IMR-90 (cell line): ENCODE results near the gene PCNX2. TPM values are rescaled to one million over a fixed set of nuclear protein-coding genes. Genes with fewer than 3 reads are reported as not detected.

ENCODE experiments used
- ATAC-seq: fragments of 200-7000 bp; cut with Tn5 transposase; 2 replicates; pipeline ENCODE4 v1.9.1; 2020; ENCODE audit warnings: low read depth, mild to moderate bottlenecking, moderate library complexity
- BruUV-seq: library from RNA; stranded (reverse); fragments of 400-500 nt; replicated peaks from 2 replicates; lab custom pipeline; 2021; lab: Mats Ljungman, UMichigan
- CTCF ChIA-PET: fragments of 300-600 bp; formaldehyde crosslinking; extraction: SDS; loops from one replicate; lab custom pipeline; 2021; ENCODE audit warnings: antibody characterized with exemption; lab: Yijun Ruan, JAX
- POLR2A ChIA-PET: fragments of 300-600 bp; sonication (Branson Sonifier 250); formaldehyde crosslinking; loops from one replicate; lab custom pipeline; 2022; ENCODE audit warnings: antibody characterized with exemption; ENCODE audit not compliant: unreplicated experiment; lab: Charles Lee
- DNase-seq: peaks from one replicate; pipeline ENCODE4 v3.0.0; 2013
- H2AFZ ChIP-seq: replicated peaks from 2 replicates; pipeline ENCODE3; 2013; ENCODE audit warnings: low read length, mild to moderate bottlenecking; ENCODE audit not compliant: poor library complexity
- H2AK5ac ChIP-seq: 2 replicates; pipeline ENCODE4 v1.6.1; 2013; ENCODE audit warnings: low read depth, low read length, inconsistent platforms
- H2AK9ac ChIP-seq: replicated peaks from 2 replicates; pipeline ENCODE3; 2013; ENCODE audit warnings: mild to moderate bottlenecking, low read depth, low read length, moderate library complexity; ENCODE audit not compliant: poor library complexity
- H2BK120ac ChIP-seq: 2 replicates; pipeline ENCODE4 v1.6.1; 2013; ENCODE audit warnings: low read depth, low read length, inconsistent platforms
- H2BK15ac ChIP-seq: 3 replicates; pipeline ENCODE4 v1.6.1; 2013; ENCODE audit warnings: low read depth, low read length, inconsistent platforms
- H2BK20ac ChIP-seq: 2 replicates; pipeline ENCODE4 v1.6.1; 2013; ENCODE audit warnings: low read depth, mild to moderate bottlenecking, inconsistent platforms, low read length, moderate library complexity
- H2BK5ac ChIP-seq: 2 replicates; pipeline ENCODE4 v1.6.1; 2013; ENCODE audit warnings: mild to moderate bottlenecking, low read depth, low read length, inconsistent platforms; ENCODE audit not compliant: poor library complexity, severe bottlenecking
- H3K14ac ChIP-seq: replicated peaks from 2 replicates; pipeline ENCODE4 v1.6.1; 2013; ENCODE audit warnings: low read depth, low read length, inconsistent platforms
- H3K18ac ChIP-seq: 2 replicates; pipeline ENCODE4 v1.6.1; 2013; ENCODE audit warnings: low read depth, low read length, control low read depth
- H3K23ac ChIP-seq: 2 replicates; pipeline ENCODE4 v1.6.1; 2013; ENCODE audit warnings: low read depth, low read length, inconsistent platforms
- H3K27ac ChIP-seq: 2 replicates; pipeline ENCODE4 v1.5.1; 2013; ENCODE audit warnings: mild to moderate bottlenecking, control low read depth, low read length; ENCODE audit not compliant: insufficient read depth
- H3K27me3 ChIP-seq: 2 replicates; pipeline ENCODE4 v1.6.1; 2013; ENCODE audit warnings: low read length; ENCODE audit not compliant: control insufficient read depth, insufficient read depth
- H3K36me3 ChIP-seq: 2 replicates; pipeline ENCODE4 v1.6.1; 2013; ENCODE audit warnings: low read length, mixed read lengths; ENCODE audit not compliant: control insufficient read depth, insufficient read depth
- H3K4ac ChIP-seq: 2 replicates; pipeline ENCODE4 v1.6.1; 2013; ENCODE audit warnings: low read depth, low read length, inconsistent platforms
- H3K4me1 ChIP-seq: 2 replicates; pipeline ENCODE4 v1.6.1; 2013; ENCODE audit warnings: low read length, mixed read lengths; ENCODE audit not compliant: control insufficient read depth, insufficient read depth
- H3K4me2 ChIP-seq: 2 replicates; pipeline ENCODE4 v1.6.1; 2013; ENCODE audit warnings: low read depth, mild to moderate bottlenecking, control low read depth, low read length, moderate library complexity
- H3K4me3 ChIP-seq: 2 replicates; pipeline ENCODE4 v1.5.1; 2013; ENCODE audit warnings: low read depth, mild to moderate bottlenecking, control low read depth, low read length, moderate library complexity; ENCODE audit not compliant: insufficient read depth
- H3K56ac ChIP-seq: 2 replicates; pipeline ENCODE4 v1.6.1; 2013; ENCODE audit warnings: low read length, inconsistent platforms; ENCODE audit not compliant: insufficient read depth; ENCODE audit errors: extremely low read depth
- H3K79me1 ChIP-seq, 2 experiments: 2 replicates each; pipeline ENCODE4 v1.6.1; 2013; ENCODE audit warnings: low read length in 2 of 2, inconsistent platforms in 1 of 2, low read depth in 1 of 2
- H3K9ac ChIP-seq: 2 replicates; pipeline ENCODE4 v1.6.1; 2013; ENCODE audit warnings: low read depth, low read length, control low read depth
- H3K9me1 ChIP-seq: 2 replicates; pipeline ENCODE4 v1.6.1; 2013; ENCODE audit warnings: low read length, inconsistent platforms; ENCODE audit not compliant: insufficient read depth
- H3K9me3 ChIP-seq: 2 replicates; pipeline ENCODE4 v1.6.1; 2013; ENCODE audit warnings: low read length; ENCODE audit not compliant: control insufficient read depth, insufficient read depth
- H4K20me1 ChIP-seq: 2 replicates; pipeline ENCODE4 v1.6.1; 2013; ENCODE audit warnings: low read length, inconsistent platforms; ENCODE audit not compliant: insufficient read depth
- H4K5ac ChIP-seq: 2 replicates; pipeline ENCODE4 v1.6.1; 2013; ENCODE audit warnings: mild to moderate bottlenecking, low read depth, low read length, control low read depth
- H4K8ac ChIP-seq, 2 experiments: 2 replicates each; pipeline ENCODE4 v1.6.1; 2013; ENCODE audit warnings: low read depth in 2 of 2, low read length in 2 of 2, control low read depth in 1 of 2, inconsistent platforms in 1 of 2
- H4K91ac ChIP-seq: 2 replicates; pipeline ENCODE4 v1.6.1; 2013; ENCODE audit warnings: low read depth, low read length, inconsistent platforms; ENCODE audit not compliant: insufficient read depth
- BHLHE40 ChIP-seq: fragments of 150-350 bp; IDR thresholded peaks from 2 replicates; pipeline ENCODE4 v1.6.1; 2016; ENCODE audit warnings: mild to moderate bottlenecking, low read depth, low read length
- CEBPB ChIP-seq: IDR thresholded peaks from 2 replicates; pipeline ENCODE4 v1.6.1; 2012; ENCODE audit warnings: low read depth, low read length, improper control_type of control experiment
- CTCF ChIP-seq: conservative IDR thresholded peaks from 2 replicates; pipeline ENCODE4 v1.5.1; 2012; ENCODE audit warnings: mild to moderate bottlenecking, low read depth, low read length, improper control_type of control experiment
- ELK1 ChIP-seq: fragments of 150-350 bp; IDR thresholded peaks from 2 replicates; pipeline ENCODE4 v1.6.1; 2016; ENCODE audit warnings: low read depth, mild to moderate bottlenecking, low read length, moderate library complexity, borderline replicate concordance
- NFE2L2 ChIP-seq: fragments of 150-350 bp; IDR thresholded peaks from 2 replicates; pipeline ENCODE4 v1.6.1; 2016; ENCODE audit warnings: low read depth, mild to moderate bottlenecking, low read length
- POLR2A ChIP-seq: IDR thresholded peaks from 2 replicates; pipeline ENCODE4 v1.6.1; 2012; ENCODE audit warnings: mild to moderate bottlenecking, low read depth, low read length
- RFX5 ChIP-seq: IDR thresholded peaks from 2 replicates; pipeline ENCODE4 v1.8.0; 2012; ENCODE audit warnings: low read depth, mild to moderate bottlenecking, low read length, moderate library complexity
- SMC3 ChIP-seq: fragments of 150-350 bp; IDR thresholded peaks from 2 replicates; pipeline ENCODE4 v1.6.1; 2016; ENCODE audit warnings: low read depth, mild to moderate bottlenecking, antibody characterized with exemption, low read length, moderate library complexity
- USF2 ChIP-seq: fragments of 150-350 bp; IDR thresholded peaks from 2 replicates; pipeline ENCODE4 v1.6.1; 2017; ENCODE audit warnings: mild to moderate bottlenecking, antibody characterized with exemption, low read length, low read depth
- WGBS, 2 experiments: methylation state at CpG; one replicate each; pipeline versions ENCODE4 v1.1.5 to v1.1.7; 2013; ENCODE audit warnings: missing lambda C conversion rate in 2 of 2; ENCODE audit not compliant: insufficient read length in 1 of 2; ENCODE audit errors: extremely low coverage in 2 of 2; 5-methylcytosine and 5-hydroxymethylcytosine counted together
- dilution Hi-C: fragments of 300-500 bp; cut with HindIII; formaldehyde crosslinking; loops from one replicate; pipeline ENCODE4 v1.14.3; 2018; ENCODE audit warnings: low sequenced_read_pairs; ENCODE audit not compliant: unreplicated experiment
- in situ Hi-C: fragments of 300-500 bp; cut with MboI; formaldehyde crosslinking; loops from 3 replicates; pipeline ENCODE4 v1.14.3; 2019; ENCODE audit warnings: low sequenced_read_pairs, inconsistent platforms, mixed read lengths
- intact Hi-C: fragments of 100-400 bp; cut with micrococcal nuclease; formaldehyde crosslinking; loops from 2 replicates; pipeline ENCODE4 v1.10.0; 2022
- polyA plus RNA-seq, 3 experiments: library from polyadenylated mRNA; depleted of rRNA; stranded (reverse); fragments of >200 nt; gene quantifications; 2 replicates each; pipeline ENCODE4 v1.2.3, GENCODE V29; 2012; ENCODE audit warnings: low replicate concordance in 1 of 3
- total RNA-seq: library from RNA; depleted of rRNA; stranded (reverse); fragments of >200 nt; gene quantifications from 2 replicates; pipeline ENCODE4 v1.2.3, GENCODE V29; 2012

The PCNX2 gene
- total and polyA plus RNA-seq, 2 of the 4 experiments (the other 2 are of a cell fraction), result 15.9 to 22.6 TPM

GRCh38 chr1:233081735-233082134, 213.8 kb downstream of the PCNX2 start:
- Histone ChIP-seq H4K5ac (peak overlapping the region; percentile 50), H2BK5ac (no peak overlapping the region), H3K14ac (no peak overlapping the region), H2AFZ (no peak overlapping the region), H2BK20ac (no peak overlapping the region), H2BK120ac (no peak overlapping the region), H3K9me3 (no peaks in the 10 kb centered on the region), H3K27me3 (peaks cover 1% of the 10 kb centered on the region; the same call in 1 of the 2 replicates), H3K27ac (no peak overlapping the region; the same call in 1 of the 2 replicates), H2AK9ac (no peak overlapping the region), H3K4ac (no peak overlapping the region), H2BK15ac (no peak overlapping the region), H3K56ac (no peak overlapping the region), H3K4me1 (peaks cover 7% of the 10 kb centered on the region), H4K20me1 (no peaks in the 10 kb centered on the region), H3K79me1 (no peaks in the 10 kb centered on the region), H4K91ac (no peak overlapping the region; the same call in 1 of the 2 replicates), H3K4me2 (no peak overlapping the region), H4K8ac (no peak overlapping the region), H2AK5ac (no peak overlapping the region), H3K23ac (no peak overlapping the region), H3K4me3 (no peak overlapping the region), H3K9me1 (0 out of 2 replicates have a peak, but pooled peaks cover 3% of the 10 kb centered on the region), H3K36me3 (no peaks in the 10 kb centered on the region), H3K9ac (no peak overlapping the region), H3K18ac (peak overlapping the region; percentile 29; the same call in 1 of the 2 replicates)
- BruUV-seq, result no TSS peak
- no peak for TF ChIP-seq SMC3
- no peak for TF ChIP-seq USF2
- no peak for TF ChIP-seq BHLHE40
- TF ChIP-seq NFE2L2, result no peak
- no peak for TF ChIP-seq POLR2A
- TF ChIP-seq CTCF, result no peak
- TF ChIP-seq RFX5, result no peak
- no peak for TF ChIP-seq CEBPB
- no peak for TF ChIP-seq ELK1
- in situ Hi-C loops, result no loop called here
- no CpG with 5 or more reads among the region's 2 CpGs for WGBS, 2 experiments
- dilution Hi-C loops, result no loop called here
- peak; percentile 47 for DNase-seq
- ATAC-seq, result peak; percentile 78
- ChIA-PET POLR2A (no interaction called here), CTCF (no interaction called here)
- intact Hi-C loops, result no loop called here
